Hematopoietic multipotent progenitor cell treated with erythropoietin and hydrocortisone succinate and interleukin-3 and kit ligand, for 8 days (in vitro differentiated cells): Measurements from ENCODE around the gene CPNE4.
"Not testable (repeated sequence)": the region's sequence is repeated elsewhere in the genome, so short reads cannot be mapped to it uniquely, and the experiment has no call there.

Experiments
- DNase-seq: peaks from one replicate; pipeline ENCODE4 v3.0.0-alpha.2; 2015

Gene CPNE4

DNA sequence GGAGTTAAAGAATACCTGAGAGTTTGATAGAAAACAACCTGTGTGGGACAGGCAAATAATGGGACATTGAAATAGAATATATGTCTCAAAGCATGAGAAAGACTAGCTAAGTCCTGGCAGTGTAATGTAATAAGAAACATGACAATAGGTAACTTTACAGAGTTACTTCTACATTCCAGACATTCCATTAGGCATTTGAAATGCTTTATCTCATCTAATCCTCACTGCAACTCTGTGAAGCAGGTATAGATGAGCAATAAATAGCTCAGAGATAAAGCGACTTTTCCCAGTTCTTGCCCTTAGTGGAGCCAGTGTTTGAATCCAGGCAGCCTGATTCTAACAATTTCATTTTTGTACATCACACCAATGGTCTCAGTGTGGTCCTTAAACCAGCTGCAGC, 76.8 kb downstream of the CPNE4 start:
- DNase-seq: no peak

- DNase-seq: no peak
Observed at GRCh38 chr3:131957511-131957910, 77.3 kb downstream of the CPNE4 start.

GRCh38 chr3:131948806-131949205, 86.0 kb downstream of the CPNE4 start:
- DNase-seq: no peak

DNA sequence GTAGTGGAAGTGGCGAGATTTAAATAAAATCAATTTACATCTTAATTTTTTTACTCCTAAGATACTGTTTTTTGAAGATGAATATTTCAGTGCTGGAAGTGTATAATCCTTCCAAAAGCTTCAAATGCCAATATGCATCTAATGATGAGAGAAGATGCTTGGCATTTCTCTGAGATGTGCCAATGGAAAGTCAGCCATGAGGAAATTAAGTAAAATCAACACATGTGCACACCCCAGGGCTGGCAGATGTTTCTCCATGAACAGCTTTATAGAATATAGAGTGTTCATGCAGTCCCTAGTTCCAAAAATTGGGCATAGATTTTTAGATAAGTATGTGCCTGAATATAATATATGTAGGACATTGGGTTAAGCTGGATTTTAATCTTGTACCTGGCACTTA, 90.1 kb downstream of the CPNE4 start:
- no peak for DNase-seq

DNA sequence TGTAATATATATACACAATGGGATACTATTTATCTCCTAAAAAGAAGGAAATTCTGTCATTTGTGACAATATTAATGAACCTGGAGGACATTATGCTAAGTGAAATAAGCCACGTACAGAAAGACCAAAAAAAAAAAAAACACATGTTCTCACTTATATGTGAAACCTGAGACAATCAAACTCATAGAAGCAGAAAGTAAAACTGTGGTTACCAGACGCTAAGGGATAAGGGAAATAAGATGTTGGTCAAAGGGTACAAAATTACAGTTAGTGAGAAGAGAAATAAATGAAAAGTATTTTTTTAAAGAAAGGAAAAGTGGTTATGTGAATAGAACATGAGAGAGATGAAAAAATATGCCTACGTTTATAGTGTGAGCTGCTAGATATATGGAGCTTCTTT, 101.1 kb downstream of the CPNE4 start:
- no peak for DNase-seq

DNA sequence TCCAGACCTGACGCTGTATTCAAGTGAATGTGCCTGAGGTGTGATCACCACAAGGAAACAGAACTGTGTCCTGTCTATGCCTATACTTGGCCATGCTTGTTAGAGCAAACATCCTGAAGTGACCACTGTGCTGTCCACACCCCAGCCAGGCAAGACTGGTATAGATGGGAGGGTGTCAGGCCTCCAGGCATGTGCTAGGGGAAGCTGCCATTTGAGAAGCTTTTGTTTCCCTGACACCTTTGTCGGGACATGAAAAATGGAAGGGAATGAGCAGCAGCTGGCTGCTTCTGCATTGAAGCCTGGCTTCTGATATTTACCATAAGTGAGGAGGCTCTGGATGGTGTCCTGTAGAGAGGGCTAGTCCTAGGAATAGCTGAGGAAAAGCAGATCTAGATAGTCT, 106.2 kb downstream of the CPNE4 start:
- no peak for DNase-seq

- DNase-seq: no peak
Observed at GRCh38 chr3:131925571-131925970, 109.2 kb downstream of the CPNE4 start.

DNA sequence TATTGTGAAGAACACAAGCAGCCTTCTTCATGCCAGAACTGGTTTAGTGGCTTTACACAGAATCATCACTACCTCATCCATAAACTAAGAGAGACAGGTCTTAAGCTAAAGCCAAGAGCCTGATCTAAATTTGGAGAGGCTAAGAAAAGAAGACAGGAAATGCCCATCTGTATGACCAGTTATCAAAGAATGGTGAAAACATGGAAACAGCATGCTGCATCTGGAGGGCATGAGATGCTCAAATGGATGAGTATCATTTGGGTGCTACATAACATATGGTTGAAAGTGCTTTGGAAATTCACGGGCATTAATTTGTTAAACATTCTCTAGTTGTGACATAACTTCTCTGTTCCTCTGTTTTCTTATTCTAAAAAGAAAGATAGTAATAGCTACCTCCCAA, 112.5 kb downstream of the CPNE4 start:
- DNase-seq: no peak

DNA sequence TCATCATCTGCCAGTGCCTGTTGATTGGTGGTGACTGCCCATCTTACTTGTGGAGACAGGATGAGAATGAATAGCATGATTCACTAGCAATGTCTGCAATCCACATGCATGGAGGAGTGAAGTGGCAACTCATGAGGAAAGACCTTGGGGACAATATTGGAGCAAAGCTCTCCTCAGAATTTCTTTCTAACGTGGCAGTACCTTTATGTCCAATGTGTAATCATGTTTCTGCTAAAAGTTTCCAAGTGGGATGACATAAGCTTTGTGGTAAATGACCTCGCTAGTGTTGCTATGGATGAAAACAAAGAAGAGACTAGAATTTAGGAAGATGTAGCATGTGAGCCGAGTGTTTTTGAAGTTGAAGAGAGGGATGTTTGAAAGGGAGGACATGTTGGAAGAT, 117.8 kb downstream of the CPNE4 start:
- DNase-seq: no peak

DNA sequence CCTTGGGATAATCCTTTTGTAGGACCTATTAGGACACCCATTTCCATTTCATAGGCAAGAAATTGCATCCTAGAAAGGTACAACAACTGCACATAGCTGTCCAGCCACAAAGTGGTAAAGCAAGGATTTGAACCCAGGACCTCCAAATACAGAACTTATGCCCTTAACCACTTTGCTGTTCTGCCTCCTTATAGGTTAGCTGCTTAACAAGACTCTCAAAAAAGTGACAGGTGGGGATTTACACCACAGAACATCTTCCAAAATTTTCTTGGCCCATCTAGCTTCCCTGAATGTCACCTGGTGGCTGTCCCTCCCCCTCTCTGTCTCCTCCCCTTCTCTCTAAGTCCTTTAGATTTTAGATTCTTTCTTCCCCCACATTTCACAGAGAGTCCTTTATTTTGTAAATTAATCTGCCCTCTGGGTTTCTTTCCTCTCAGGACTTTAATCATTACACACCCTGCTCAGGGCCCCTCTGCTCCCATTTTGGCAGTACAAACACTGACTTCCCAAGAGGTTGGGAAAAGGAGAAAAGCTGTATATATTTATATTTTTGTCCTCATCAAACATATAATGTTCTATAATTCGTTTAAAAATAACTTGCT, 120.6 kb downstream of the CPNE4 start:
- no peak for DNase-seq

GRCh38 chr3:131912255-131912654, 122.6 kb downstream of the CPNE4 start:
- DNase-seq: no peak

DNA sequence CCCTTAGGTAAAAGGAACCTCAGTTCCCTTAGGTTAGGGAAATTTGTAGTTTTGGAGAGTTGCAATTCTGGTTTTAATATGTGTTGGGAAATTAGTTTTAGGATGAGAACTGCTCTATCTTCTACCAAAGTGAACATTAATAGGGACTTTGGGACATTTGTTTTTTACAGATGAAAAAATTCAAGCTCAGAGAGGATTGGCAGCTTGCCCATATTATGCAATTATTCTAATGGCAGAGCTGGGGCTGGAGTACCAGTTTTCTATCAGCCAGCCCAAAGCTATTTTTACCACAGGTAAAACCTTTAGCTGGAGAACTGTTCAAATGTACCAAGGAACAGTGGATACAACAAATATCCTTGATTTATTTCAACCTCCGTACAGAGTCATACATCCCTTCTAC, 127.0 kb downstream of the CPNE4 start:
- DNase-seq: no peak

DNA sequence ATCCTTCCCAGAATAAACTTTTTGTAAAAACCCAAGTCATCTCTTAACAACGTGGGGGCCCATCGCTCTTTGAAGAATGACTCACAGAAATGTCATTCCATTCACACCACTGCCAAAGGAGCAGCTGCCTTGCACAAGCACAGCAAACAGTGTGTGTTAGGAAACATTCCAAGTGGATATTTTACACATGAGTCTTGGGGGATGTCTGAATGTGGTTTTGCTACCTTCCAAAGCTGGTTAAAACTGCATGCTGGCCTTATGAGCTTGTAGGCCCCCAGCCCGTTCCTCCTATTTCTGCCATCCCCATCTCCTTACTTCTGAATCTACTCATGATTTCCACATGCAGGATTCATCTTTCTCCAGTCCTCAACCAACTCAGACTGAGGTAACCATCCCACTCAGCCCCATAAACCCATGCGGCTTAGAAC, 130.8 kb downstream of the CPNE4 start:
- DNase-seq: no peak

DNA sequence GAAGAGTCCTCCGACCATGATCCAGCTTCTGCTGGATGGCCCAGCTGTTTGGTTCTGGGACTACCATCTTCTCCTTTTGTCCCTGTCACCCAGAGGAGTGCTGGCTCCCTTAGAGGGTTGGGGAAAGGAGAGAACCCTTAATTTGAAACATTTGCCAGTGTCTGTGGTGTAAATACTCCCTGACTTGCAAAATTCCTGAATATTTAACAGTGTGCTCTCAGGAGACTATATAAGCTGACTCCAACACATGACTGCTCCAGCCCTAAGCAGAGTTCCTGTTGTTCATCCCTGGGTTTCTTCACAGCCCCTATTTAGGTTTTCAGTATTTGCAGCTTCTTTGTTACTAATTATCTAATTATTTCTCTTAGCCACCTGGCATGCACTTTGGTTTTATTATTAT, 133.1 kb downstream of the CPNE4 start:
- DNase-seq: no peak

DNA sequence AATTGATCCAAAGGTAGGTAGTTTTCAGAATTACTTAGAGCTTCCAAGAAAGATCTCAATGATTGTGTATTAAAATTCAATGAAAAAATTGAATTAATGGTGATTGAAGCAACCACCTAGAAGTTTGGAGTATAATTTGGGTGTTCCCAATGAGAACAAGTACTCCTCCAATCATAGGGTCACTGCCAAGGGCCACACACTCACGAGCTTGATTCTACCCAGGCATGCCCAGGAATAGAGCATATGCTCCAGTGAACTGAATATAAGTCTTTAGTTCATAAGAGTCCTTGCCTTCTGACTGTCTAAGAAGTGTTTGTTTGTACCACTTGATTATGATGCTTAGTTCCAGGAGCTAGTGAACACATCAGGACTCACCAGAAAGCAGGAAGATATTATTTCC, 133.9 kb downstream of the CPNE4 start:
- DNase-seq: no peak

- DNase-seq: no peak
Observed at GRCh38 chr3:131899021-131899420, 135.8 kb downstream of the CPNE4 start.

DNA sequence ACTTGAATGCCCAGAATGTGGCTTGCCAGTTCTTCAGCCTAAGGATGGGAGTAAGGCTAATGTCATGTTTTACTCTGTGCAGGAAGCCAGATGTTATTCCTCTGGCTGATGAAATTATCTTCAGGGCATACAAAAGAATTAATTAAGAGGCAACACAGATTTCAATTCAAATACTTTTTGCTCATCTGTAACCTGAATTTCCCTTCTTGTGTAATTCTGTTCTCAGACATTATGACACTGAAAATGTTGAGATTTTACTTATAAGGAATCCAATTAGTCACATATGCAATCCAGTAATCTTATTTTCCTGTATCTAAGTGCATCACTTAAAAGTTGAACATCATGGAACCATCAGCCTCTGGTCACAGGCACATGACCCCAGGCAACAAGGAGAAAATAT, 136.5 kb downstream of the CPNE4 start:
- DNase-seq: no peak

DNA sequence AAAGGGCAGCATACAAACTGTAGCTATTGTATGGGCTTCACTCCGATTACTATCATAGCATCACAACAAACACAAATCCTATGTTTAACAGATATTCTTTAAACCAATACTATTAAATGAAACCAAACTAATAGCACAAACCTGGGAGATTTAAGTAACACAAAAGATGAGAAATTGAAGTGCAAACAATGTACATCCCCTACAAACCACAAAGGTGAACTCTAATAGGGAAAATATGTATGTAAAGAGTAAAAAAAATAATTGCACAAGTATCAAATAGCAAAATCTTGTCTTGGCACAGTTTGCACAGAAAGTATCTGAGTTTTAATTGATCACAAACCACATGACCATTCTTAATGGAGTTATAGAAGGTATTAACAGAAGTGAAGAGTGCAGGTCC, 138.5 kb downstream of the CPNE4 start:
- no peak for DNase-seq

DNA sequence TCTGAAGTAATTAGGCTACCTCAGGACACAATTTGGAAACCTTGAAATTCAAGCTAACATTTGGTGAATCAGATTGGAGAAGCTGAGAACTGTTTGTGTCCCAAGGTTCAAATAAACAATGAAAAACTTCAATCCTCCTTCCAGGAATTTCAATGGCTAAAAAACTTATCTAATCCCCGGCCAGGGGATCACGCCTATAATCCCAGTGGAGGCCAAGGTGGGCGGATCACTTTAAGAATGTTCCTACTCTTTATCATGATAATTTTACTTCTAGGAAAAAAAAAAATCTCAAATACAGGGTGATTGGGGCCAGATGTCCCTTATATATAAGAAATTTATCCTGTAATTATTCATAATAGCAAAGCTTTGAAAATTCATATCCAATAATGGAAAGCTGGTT, 139.0 kb downstream of the CPNE4 start:
- DNase-seq: no peak

DNA sequence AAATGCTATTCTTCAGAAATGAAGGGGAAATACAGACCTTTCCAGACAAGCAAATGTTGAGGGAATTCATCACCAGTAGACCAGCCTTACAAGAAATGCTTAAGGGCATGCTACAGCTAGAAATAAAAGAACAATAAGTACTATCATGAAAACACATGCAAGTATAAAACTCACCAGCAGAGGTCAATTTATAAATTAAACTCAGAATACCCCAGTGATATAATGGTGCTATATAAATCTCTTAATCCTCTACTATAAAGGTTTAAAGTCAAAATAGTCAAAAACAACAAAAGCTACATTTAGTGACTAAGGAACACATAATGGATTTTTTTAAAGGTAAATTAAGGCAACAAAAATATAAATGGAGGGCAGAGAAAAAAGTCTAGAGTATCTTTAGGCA, 142.5 kb downstream of the CPNE4 start:
- no peak for DNase-seq

- DNase-seq: not testable (repeated sequence)
Observed at GRCh38 chr3:131885871-131886270, 148.9 kb downstream of the CPNE4 start.

- DNase-seq: no peak
Observed at GRCh38 chr3:131883711-131884407, 151.0 kb downstream of the CPNE4 start.

- no peak for DNase-seq
Observed at GRCh38 chr3:131883086-131883485, 151.7 kb downstream of the CPNE4 start.

DNA sequence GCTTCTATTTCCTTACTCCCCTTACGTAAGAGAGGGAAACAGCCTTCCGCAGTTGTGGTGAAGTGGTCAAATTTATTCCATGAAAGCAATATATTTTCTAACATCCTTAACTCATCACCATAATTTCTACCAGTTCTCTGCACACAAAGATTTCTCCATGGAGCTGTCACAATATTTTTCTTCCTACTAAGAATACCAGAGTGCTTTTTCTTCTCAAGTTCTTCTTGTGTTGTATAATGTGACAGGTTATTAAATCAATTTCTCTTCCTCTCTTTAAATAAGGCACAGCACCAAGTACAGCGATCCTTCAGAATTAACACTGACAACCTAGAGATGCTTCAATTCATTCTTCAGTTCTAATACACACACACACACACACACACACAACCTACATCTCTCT, 153.0 kb downstream of the CPNE4 start:
- DNase-seq: no peak

DNA sequence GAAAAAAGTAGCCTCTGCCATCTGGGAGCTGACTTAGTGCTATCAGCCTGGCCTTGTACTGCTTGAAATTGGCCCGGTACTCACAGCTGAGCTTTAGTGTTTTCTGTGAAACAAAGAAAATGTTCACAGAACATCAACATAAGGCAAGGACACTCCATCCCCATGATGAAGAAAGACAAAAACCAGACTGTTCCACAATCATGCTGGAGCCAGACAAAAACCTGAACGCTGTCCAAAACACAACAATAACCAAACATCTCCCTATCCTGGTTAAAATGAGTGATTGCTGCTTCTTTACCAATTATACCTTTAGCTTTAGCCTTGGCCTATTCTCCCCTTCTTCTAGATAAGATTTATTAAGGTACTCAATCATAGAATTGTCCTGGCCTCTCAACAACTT, 153.9 kb downstream of the CPNE4 start:
- no peak for DNase-seq
